Testis (tissue), 3 donors: ENCODE results near the gene MRNIP. TPM values are rescaled to one million over a fixed set of nuclear protein-coding genes. Genes with fewer than 3 reads are reported as not detected.

Experiments used
- DNase-seq: peaks from one replicate; pipeline ENCODE4 v3.0.0-alpha.2; 2019
- H3K27ac ChIP-seq, 2 donors: fragments of 200-600 bp; sonication (generic); one replicate each; pipeline ENCODE4 v1.5.1; 2019
- H3K27me3 ChIP-seq: fragments of 200-600 bp; sonication (generic); one replicate; pipeline ENCODE4 v1.5.1; 2019
- H3K36me3 ChIP-seq: fragments of 200-600 bp; sonication (generic); one replicate; pipeline ENCODE4 v1.5.1; 2017; ENCODE audit warnings: low read depth; ENCODE audit errors: missing control alignments
- H3K4me1 ChIP-seq: fragments of 200-600 bp; sonication (generic); one replicate; pipeline ENCODE4 v1.5.1; 2019
- H3K4me3 ChIP-seq, 2 donors: fragments of 200-600 bp; sonication (generic); one replicate each; pipeline ENCODE4 v1.5.1; 2017 to 2019
- H3K9me3 ChIP-seq: fragments of 200-600 bp; sonication (generic); one replicate; pipeline ENCODE4 v1.5.1; 2017
- CTCF ChIP-seq, 3 experiments: fragments of 450-650 bp in 2 of 3; fragments of 200-600 bp in 1 of 3; sonication (generic) in 1 of 3; IDR thresholded peaks; one replicate each; pipeline ENCODE4 v1.5.1; 2016 to 2019; ENCODE audit warnings: antibody characterized with exemption in 3 of 3, mild to moderate bottlenecking in 2 of 3, moderate library complexity in 1 of 3
- POLR2A ChIP-seq: fragments of 450-650 bp; IDR thresholded peaks from one replicate; pipeline ENCODE4 v1.6.1; 2017; ENCODE audit warnings: antibody characterized with exemption, mild to moderate bottlenecking, moderate library complexity
- WGBS, 2 donors: methylation state at CpG; one replicate each; pipeline ENCODE4 v1.1.5; 2018; 5-methylcytosine and 5-hydroxymethylcytosine counted together
- intact Hi-C: fragments of 100-400 bp; cut with DNase I; formaldehyde crosslinking; loops from one replicate; pipeline ENCODE4 v1.15.1; 2023; ENCODE audit warnings: low total_unique reads
- polyA plus RNA-seq: library from polyadenylated mRNA; stranded (reverse); fragments of 350-450 nt; fragmentation: Illumina TruSeq; extraction: RNeasy Lipid Tissue Mini Kit (QIAGEN cat#74804); gene quantifications from one replicate; pipeline ENCODE4 v1.2.3, GENCODE V29; 2014; ENCODE audit warnings: low read depth, low replicate concordance; ENCODE audit not compliant: insufficient read depth
- total RNA-seq, 2 donors: library from RNA; depleted of rRNA; stranded (reverse); fragments of >200 nt; gene quantifications; one replicate each; pipeline ENCODE4 v1.2.3, GENCODE V29; 2016

MRNIP gene
- total and polyA plus RNA-seq, 3 donors from 2014 or later = 34.9 to 61.4 (median 58.7) TPM

- H3K4me1 ChIP-seq = peaks cover 35% of the 10 kb centered on the region
- no peak overlapping the region for H3K4me3 ChIP-seq
- no peak for TF ChIP-seq POLR2A
- no peak for TF ChIP-seq CTCF (IDR thresholded peaks at IDR 0.05)
- WGBS, 2 donors = 80 to 85% methylated on average over 12 to 18 of the region's 19 CpGs
- H3K27ac ChIP-seq = no peak overlapping the region
- H3K9me3 ChIP-seq = no peaks in the 10 kb centered on the region
- no peaks in the 10 kb centered on the region for H3K27me3 ChIP-seq
- peak; percentile 54 for DNase-seq
- intact Hi-C loops = no loop called here
- H3K36me3 ChIP-seq = no peaks in the 10 kb centered on the region
Observed at GRCh38 chr5:179802207-179802883, 56.3 kb downstream of the MRNIP start.

- DNase-seq = peak; percentile 50
- Histone ChIP-seq H3K27me3 (no peaks in the 10 kb centered on the region), H3K4me1 (peaks cover 40% of the 10 kb centered on the region), H3K27ac (no peak overlapping the region), H3K9me3 (no peaks in the 10 kb centered on the region), H3K36me3 (no peaks in the 10 kb centered on the region), H3K4me3 (no peak overlapping the region)
- WGBS, 2 donors = 79 to 87% methylated on average over 15 to 63 of the region's 67 CpGs
- intact Hi-C loops = no loop called here
- TF ChIP-seq CTCF (IDR thresholded peaks at IDR 0.05) = peak in 2 of 3 experiments; percentile 4 to 45
- TF ChIP-seq POLR2A = no peak
Observed at GRCh38 chr5:179801304-179802206, 57.1 kb downstream of the MRNIP start.

GRCh38 chr5:179800696-179801201 lies 57.9 kb downstream of the MRNIP start:
- intact Hi-C loops = no loop called here
- WGBS, 2 donors = 77 to 89% methylated on average over 6 to 12 of the region's 12 CpGs
- Histone ChIP-seq H3K27me3 (no peaks in the 10 kb centered on the region), H3K36me3 (no peaks in the 10 kb centered on the region), H3K4me1 (peaks cover 43% of the 10 kb centered on the region), H3K9me3 (no peaks in the 10 kb centered on the region), H3K4me3 (no peak overlapping the region), H3K27ac (no peak overlapping the region)
- no peak for DNase-seq
- no peak for TF ChIP-seq CTCF (IDR thresholded peaks at IDR 0.05)
- TF ChIP-seq POLR2A = no peak

- H3K36me3 ChIP-seq = no peaks in the 10 kb centered on the region
- no peak for DNase-seq
- 93 to 95% methylated on average over 20 to 21 of the region's 21 CpGs for whole genome bisulfite sequencing, 2 donors
- peaks cover 45% of the 10 kb centered on the region for H3K4me1 ChIP-seq
- H3K4me3 ChIP-seq = no peak overlapping the region
- H3K9me3 ChIP-seq = no peaks in the 10 kb centered on the region
- H3K27me3 ChIP-seq = no peaks in the 10 kb centered on the region
- intact Hi-C loops = no loop called here
- no peak overlapping the region for H3K27ac ChIP-seq
- TF ChIP-seq POLR2A = no peak
- no peak for TF ChIP-seq CTCF (IDR thresholded peaks at IDR 0.05)
Observed at GRCh38 chr5:179800071-179800695, 58.4 kb downstream of the MRNIP start.
